GM12878 (cell line): ENCODE data around the gene PTTG2. TPM values are rescaled to one million over a fixed set of nuclear protein-coding genes. Genes with fewer than 3 reads are reported as not detected.
A peak's percentile ranks its signal among the peaks of the same experiment; 100 is the strongest.

Experiments used
- ATAC-seq: fragments of 200-7000 bp; cut with Tn5 transposase; 3 replicates; pipeline ENCODE4 v1.9.1; 2020; ENCODE audit warnings: mild to moderate bottlenecking, moderate library complexity
- Bru-seq: library from RNA; stranded (reverse); fragments of 400-500 nt; gene quantifications from one replicate; lab custom pipeline; 2021; lab: Mats Ljungman, UMichigan
- BruChase-seq, 2 experiments: library from RNA; stranded (reverse); fragments of 400-500 nt; gene quantifications; one replicate each; lab custom pipeline; 2021; lab: Mats Ljungman, UMichigan
- BruUV-seq: library from RNA; stranded (reverse); fragments of 400-500 nt; replicated peaks from 2 replicates; lab custom pipeline; 2021; lab: Mats Ljungman, UMichigan
- CTCF ChIA-PET: fragments of 300-600 bp; sonication (Branson Sonifier 250); formaldehyde crosslinking; extraction: SDS; loops from one replicate; lab custom pipeline; 2021; ENCODE audit warnings: inconsistent platforms; lab: Yijun Ruan, JAX
- POLR2A ChIA-PET: fragments of 350-600 bp; formaldehyde crosslinking; extraction: SDS; loops from one replicate; lab custom pipeline; 2021; ENCODE audit warnings: inconsistent platforms; lab: Charles Lee
- RAD21 ChIA-PET: fragments of 300-600 bp; sonication (Branson Sonifier 250); formaldehyde crosslinking; loops from one replicate; lab custom pipeline; 2023; ENCODE audit warnings: antibody characterized with exemption; ENCODE audit not compliant: unreplicated experiment; lab: Charles Lee
- SMC1A ChIA-PET: fragments of 300-600 bp; sonication (Branson Sonifier 250); formaldehyde crosslinking; loops from one replicate; lab custom pipeline; 2023; ENCODE audit not compliant: unreplicated experiment, uncharacterized antibody; lab: Charles Lee
- DNase-seq: peaks from one replicate; pipeline ENCODE4 v3.0.0-alpha.2; 2011; ENCODE audit warnings: low read depth, low spot score
- FAIRE-seq: peaks from 3 replicates; lab custom pipeline; 2011; peaks lifted over from hg19 to GRCh38; lab: Jason Lieb, UNC
- H2AFZ ChIP-seq: 2 replicates; pipeline ENCODE4 v1.6.0; 2011; ENCODE audit warnings: low read depth, low read length, control low read depth; ENCODE audit not compliant: control insufficient read depth
- H3K27ac ChIP-seq: 2 replicates; pipeline ENCODE4 v1.5.1; 2011; ENCODE audit warnings: control low read depth; ENCODE audit not compliant: control insufficient read depth, insufficient read depth
- H3K27me3 ChIP-seq, 2 experiments: replicated peaks in 1 of 2; 2 replicates each; pipeline versions ENCODE4 v1.6.0 to v1.6.1; 2011; ENCODE audit warnings: low read length in 1 of 2; ENCODE audit not compliant: control insufficient read depth in 2 of 2, insufficient read depth in 2 of 2
- H3K36me3 ChIP-seq, 2 experiments: 2 replicates each; pipeline ENCODE4 v1.5.1; 2011; ENCODE audit warnings: low read length in 1 of 2; ENCODE audit not compliant: control insufficient read depth in 2 of 2, insufficient read depth in 2 of 2
- H3K4me1 ChIP-seq: 2 replicates; pipeline ENCODE4 v1.6.1; 2011; ENCODE audit warnings: mild to moderate bottlenecking, low read length, moderate library complexity, mixed read lengths; ENCODE audit not compliant: control insufficient read depth, insufficient read depth
- H3K4me2 ChIP-seq: 2 replicates; pipeline ENCODE4 v1.6.0; 2011; ENCODE audit warnings: control low read depth; ENCODE audit not compliant: control insufficient read depth, insufficient read depth
- H3K4me3 ChIP-seq: fragments of 200-600 bp; sonication (generic); 2 replicates; pipeline ENCODE4 v1.5.1; 2016
- H3K79me2 ChIP-seq: 2 replicates; pipeline ENCODE4 v1.6.0; 2011; ENCODE audit warnings: low read length; ENCODE audit not compliant: control insufficient read depth, insufficient read depth
- H3K9ac ChIP-seq: 2 replicates; pipeline ENCODE4 v1.8.0; 2011; ENCODE audit warnings: low read length, control low read depth, mixed read lengths; ENCODE audit not compliant: control insufficient read depth, insufficient read depth
- H3K9me3 ChIP-seq: replicated peaks from 3 replicates; pipeline ENCODE4 v1.5.1; 2011; ENCODE audit warnings: mild to moderate bottlenecking, low read length; ENCODE audit not compliant: control insufficient read depth, insufficient read depth
- H4K20me1 ChIP-seq: 2 replicates; pipeline ENCODE4 v1.6.0; 2011; ENCODE audit not compliant: control insufficient read depth, insufficient read depth
- ATF7 ChIP-seq: fragments of 450-650 bp; IDR thresholded peaks from 2 replicates; pipeline ENCODE4 v1.6.1; 2016; ENCODE audit warnings: low read depth, mild to moderate bottlenecking
- BACH1 ChIP-seq: fragments of 450-650 bp; IDR thresholded peaks from 2 replicates; pipeline ENCODE4 v1.6.1; 2017; ENCODE audit warnings: mild to moderate bottlenecking, borderline replicate concordance
- CBFB ChIP-seq: IDR thresholded peaks from 2 replicates; pipeline ENCODE4 v1.6.1; 2016; ENCODE audit warnings: antibody characterized with exemption, low read depth
- EZH2 ChIP-seq: IDR thresholded peaks from 2 replicates; pipeline ENCODE4 v1.6.1; 2012; ENCODE audit warnings: low read depth, mild to moderate bottlenecking, control low read depth, inconsistent platforms, low read length, borderline replicate concordance; ENCODE audit not compliant: control insufficient read depth
- HDAC6 ChIP-seq: fragments of 200-600 bp; sonication (generic); IDR thresholded peaks from one replicate; pipeline ENCODE4 v1.8.0; 2017; ENCODE audit warnings: antibody characterized with exemption; ENCODE audit not compliant: unreplicated experiment
- KDM1A ChIP-seq: fragments of 200-600 bp; sonication (generic); IDR thresholded peaks from 2 replicates; pipeline ENCODE4 v1.6.1; 2016; ENCODE audit warnings: borderline replicate concordance
- LARP7 ChIP-seq: fragments of 450-650 bp; IDR thresholded peaks from 2 replicates; pipeline ENCODE4 v1.6.1; 2017; ENCODE audit warnings: mild to moderate bottlenecking
- MEF2B ChIP-seq: fragments of 450-650 bp; IDR thresholded peaks from 2 replicates; pipeline ENCODE4 v1.6.1; 2018; ENCODE audit warnings: mild to moderate bottlenecking, moderate library complexity; ENCODE audit not compliant: partially characterized antibody, poor library complexity, severe bottlenecking
- NR2C1 ChIP-seq: fragments of 450-650 bp; IDR thresholded peaks from 2 replicates; pipeline ENCODE4 v1.6.1; 2017; ENCODE audit warnings: antibody characterized with exemption, mild to moderate bottlenecking, moderate library complexity
- NRF1 ChIP-seq: conservative IDR thresholded peaks from 2 replicates; pipeline ENCODE4 v1.6.1; 2011; ENCODE audit warnings: mild to moderate bottlenecking, low read depth, low read length, improper control_type of control experiment
- SIX5 ChIP-seq: IDR thresholded peaks from 2 replicates; pipeline ENCODE4 v1.6.1; 2011; ENCODE audit warnings: mild to moderate bottlenecking, low read depth, low read length, moderate library complexity; ENCODE audit not compliant: severe bottlenecking
- YY1 ChIP-seq: IDR thresholded peaks from 2 replicates; pipeline ENCODE4 v1.6.1; 2011; ENCODE audit warnings: low read depth, mild to moderate bottlenecking, low read length
- WGBS: methylation state at CpG from one replicate; pipeline ENCODE4 v1.1.6; 2016; ENCODE audit warnings: low lambda C conversion rate; ENCODE audit not compliant: insufficient replicate concordance, insufficient coverage; ENCODE audit errors: missing lambda C conversion rate; 5-methylcytosine and 5-hydroxymethylcytosine counted together
- in situ Hi-C: fragments of 300-500 bp; cut with MboI; formaldehyde crosslinking; loops from 9 replicates; pipeline ENCODE4 v1.14.3; 2018; ENCODE audit warnings: mixed read lengths
- intact Hi-C: fragments of 100-400 bp; cut with micrococcal nuclease; formaldehyde crosslinking; loops from one replicate; pipeline ENCODE4 v1.14.2; 2022; ENCODE audit not compliant: unreplicated experiment
- long read RNA-seq, 2 experiments: library from polyadenylated mRNA; unstranded; transcript quantifications; one replicate each; pipeline ENCODE4 v2.0.0, GENCODE V29; 2019 to 2020
- polyA minus RNA-seq, 3 experiments: library from RNA; depleted of rRNA, polyadenylated mRNA; stranded (reverse); fragments of >200 nt; gene quantifications; 2 replicates each; pipeline ENCODE4 v1.2.3, GENCODE V29; 2011
- polyA plus RNA-seq, 11 experiments: library from polyadenylated mRNA; depleted of rRNA in 4 of 11; unstranded in 6 of 11; stranded (reverse) in 5 of 11; fragments of >200 nt; fragmentation: Nextera tagmentation in 4 of 11; fragmentation: Illumina TruSeq in 1 of 11; extraction: Ambion mirVana in 4 of 11; extraction: Trizol in 1 of 11; gene quantifications; 1 replicate in 1 of 11; 2 replicates in 10 of 11; pipeline versions ENCODE4 v1.2.1 to v1.2.3, GENCODE V29; 2011 to 2016; ENCODE audit warnings: inconsistent platforms in 2 of 11, missing spikeins in 2 of 11, low read depth in 1 of 11
- total RNA-seq, 4 experiments: library from RNA; depleted of rRNA in 3 of 4; stranded (reverse); fragments of >200 nt in 3 of 4; fragmentation: Illumina TruSeq in 1 of 4; extraction: Trizol in 1 of 4; gene quantifications; 2 replicates each; pipeline versions ENCODE4 v1.2.1 to v1.2.3, GENCODE V29; 2013 to 2021
- TF ChIP-seq, protein P1 (sequence below): fragments of 450-650 bp; formaldehyde crosslinking; IDR thresholded peaks from 2 replicates; pipeline ENCODE4 v1.4.0; 2022; ENCODE audit warnings: mild to moderate bottlenecking, moderate library complexity
- TF ChIP-seq, protein P2 (sequence below), 3 experiments: IDR thresholded peaks in 2 of 3; conservative IDR thresholded peaks in 1 of 3; 2 replicates each; pipeline ENCODE4 v1.5.1; 2011; ENCODE audit warnings: low read depth in 3 of 3, low read length in 3 of 3, mild to moderate bottlenecking in 3 of 3, control low read depth in 2 of 3, moderate library complexity in 2 of 3, inconsistent platforms in 1 of 3, mixed read lengths in 1 of 3; ENCODE audit not compliant: control insufficient read depth in 2 of 3, insufficient read depth in 1 of 3; ENCODE audit errors: extremely low read depth in 1 of 3
- TF ChIP-seq, protein P3 (sequence below): IDR thresholded peaks from 2 replicates; pipeline ENCODE4 v1.6.1; 2011; ENCODE audit warnings: mild to moderate bottlenecking, low read depth, low read length, moderate library complexity; ENCODE audit not compliant: insufficient replicate concordance

Gene PTTG2
- total RNA-seq (2013; cell fraction: nucleolus; rRNA removed): 8.1 and 10.4 TPM in 2 replicates
- total RNA-seq (2014; rRNA removed) (0.33 TPM in 1 of 2 replicates, not detected in the other), total RNA-seq (2014; rRNA removed; fragmentation: Illumina TruSeq; extraction: Trizol) (0.54 and 0.55 TPM in 2 replicates), total RNA-seq (2021) (0.40 and 0.44 TPM in 2 replicates), polyA plus RNA-seq (2011; rRNA removed) (0.13 and 0.31 TPM in 2 replicates), polyA plus RNA-seq (2014; fragmentation: Illumina TruSeq; extraction: Trizol) (not detected in 2 replicates), polyA plus RNA-seq (2014; fragmentation: Nextera tagmentation; extraction: Ambion mirVana) (under 1 TPM in 1 of 2 experiments, not detected in 1; 0.09 TPM), polyA plus RNA-seq (2014; rRNA removed) (0.56 TPM in 1 of 2 replicates, not detected in the other), polyA plus RNA-seq (2016; fragmentation: Nextera tagmentation; extraction: Ambion mirVana) (under 1 TPM; 0.33 to 0.44 TPM), polyA minus RNA-seq (2011; rRNA and poly(A)+ RNA removed) (1.8 and 2.3 TPM in 2 replicates), Bru-seq, nascent RNA (percentile 64 among the genes with signal in this experiment), BruChase-seq, experiment 1, labeled RNA remaining after a 6-hour chase (percentile 55 among the genes with signal in this experiment), BruChase-seq, experiment 2, labeled RNA remaining after a 2-hour chase (percentile 49 among the genes with signal in this experiment)
- polyA plus RNA-seq (2011; ENCODE audit: low read depth): not detected
- polyA plus RNA-seq (2011; cell fraction: cytosol; rRNA removed): not detected in 2 replicates
- 0.63 and 1.2 TPM in 2 replicates for polyA plus RNA-seq (2011; cell fraction: nucleus; rRNA removed)
- polyA plus RNA-seq (2012): not detected in 2 replicates
- not detected in 2 replicates for polyA minus RNA-seq (2011; cell fraction: cytosol; rRNA and poly(A)+ RNA removed)
- polyA minus RNA-seq (2011; cell fraction: nucleus; rRNA and poly(A)+ RNA removed): 3.0 and 4.8 TPM in 2 replicates
- long read RNA-seq, experiment 1: 0 reads
- long read RNA-seq, experiment 2: 0 reads

- SMC1A ChIA-PET: interaction anchor here (1.4 kb wide), 1 partner anchor 14 kb away, joined by 3 read pairs; no protein-coding TSS in a partner anchor
- Histone ChIP-seq H3K9ac (no peak within 1 kb of the TSS), H3K9me3 (no peaks in the 10 kb centered on the region), H3K27ac (no peak within 1 kb of the TSS), H3K4me1 (peaks cover 10% of the 10 kb centered on the region), H3K79me2 (no peaks in the 10 kb centered on the region), H4K20me1 (no peaks in the 10 kb centered on the region), H3K4me3 (no peak within 1 kb of the TSS), H3K4me2 (no peak within 1 kb of the TSS), H3K36me3 (no peaks in the 10 kb centered on the region), H2AFZ (no peak within 1 kb of the TSS), H3K27me3 (no peaks in the 10 kb centered on the region)
- CTCF ChIA-PET: no interaction called here
- ATAC-seq (no peak), DNase-seq (no peak), FAIRE-seq (no peak)
- BruUV-seq: no TSS peak
- WGBS: 100% methylated on average over 5 of the region's 5 CpGs
- RAD21 ChIA-PET: no interaction called here
- POLR2A ChIA-PET: no interaction called here
- intact Hi-C loops: no loop called here
- in situ Hi-C loops: no loop called here
- TF ChIP-seq, protein P1, sequence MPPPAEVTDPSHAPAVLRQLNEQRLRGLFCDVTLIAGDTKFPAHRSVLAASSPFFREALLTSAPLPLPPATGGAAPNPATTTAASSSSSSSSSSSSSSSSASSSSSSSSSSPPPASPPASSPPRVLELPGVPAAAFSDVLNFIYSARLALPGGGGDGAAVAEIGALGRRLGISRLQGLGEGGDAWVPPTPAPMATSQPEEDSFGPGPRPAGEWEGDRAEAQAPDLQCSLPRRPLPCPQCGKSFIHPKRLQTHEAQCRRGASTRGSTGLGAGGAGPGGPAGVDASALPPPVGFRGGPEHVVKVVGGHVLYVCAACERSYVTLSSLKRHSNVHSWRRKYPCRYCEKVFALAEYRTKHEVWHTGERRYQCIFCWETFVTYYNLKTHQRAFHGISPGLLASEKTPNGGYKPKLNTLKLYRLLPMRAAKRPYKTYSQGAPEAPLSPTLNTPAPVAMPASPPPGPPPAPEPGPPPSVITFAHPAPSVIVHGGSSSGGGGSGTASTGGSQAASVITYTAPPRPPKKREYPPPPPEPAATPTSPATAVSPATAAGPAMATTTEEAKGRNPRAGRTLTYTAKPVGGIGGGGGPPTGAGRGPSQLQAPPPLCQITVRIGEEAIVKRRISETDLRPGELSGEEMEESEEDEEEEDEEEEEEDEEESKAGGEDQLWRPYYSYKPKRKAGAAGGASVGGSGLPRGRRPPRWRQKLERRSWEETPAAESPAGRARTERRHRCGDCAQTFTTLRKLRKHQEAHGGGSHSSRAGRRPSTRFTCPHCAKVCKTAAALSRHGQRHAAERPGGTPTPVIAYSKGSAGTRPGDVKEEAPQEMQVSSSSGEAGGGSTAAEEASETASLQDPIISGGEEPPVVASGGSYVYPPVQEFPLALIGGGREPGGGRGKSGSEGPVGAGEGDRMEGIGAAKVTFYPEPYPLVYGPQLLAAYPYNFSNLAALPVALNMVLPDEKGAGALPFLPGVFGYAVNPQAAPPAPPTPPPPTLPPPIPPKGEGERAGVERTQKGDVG (CRISPR knock-in tag): no peak
- TF ChIP-seq LARP7: no peak
- no peak for TF ChIP-seq HDAC6
- no peak for TF ChIP-seq CBFB
- TF ChIP-seq YY1: no peak
- no peak for TF ChIP-seq MEF2B
- TF ChIP-seq, protein P2, sequence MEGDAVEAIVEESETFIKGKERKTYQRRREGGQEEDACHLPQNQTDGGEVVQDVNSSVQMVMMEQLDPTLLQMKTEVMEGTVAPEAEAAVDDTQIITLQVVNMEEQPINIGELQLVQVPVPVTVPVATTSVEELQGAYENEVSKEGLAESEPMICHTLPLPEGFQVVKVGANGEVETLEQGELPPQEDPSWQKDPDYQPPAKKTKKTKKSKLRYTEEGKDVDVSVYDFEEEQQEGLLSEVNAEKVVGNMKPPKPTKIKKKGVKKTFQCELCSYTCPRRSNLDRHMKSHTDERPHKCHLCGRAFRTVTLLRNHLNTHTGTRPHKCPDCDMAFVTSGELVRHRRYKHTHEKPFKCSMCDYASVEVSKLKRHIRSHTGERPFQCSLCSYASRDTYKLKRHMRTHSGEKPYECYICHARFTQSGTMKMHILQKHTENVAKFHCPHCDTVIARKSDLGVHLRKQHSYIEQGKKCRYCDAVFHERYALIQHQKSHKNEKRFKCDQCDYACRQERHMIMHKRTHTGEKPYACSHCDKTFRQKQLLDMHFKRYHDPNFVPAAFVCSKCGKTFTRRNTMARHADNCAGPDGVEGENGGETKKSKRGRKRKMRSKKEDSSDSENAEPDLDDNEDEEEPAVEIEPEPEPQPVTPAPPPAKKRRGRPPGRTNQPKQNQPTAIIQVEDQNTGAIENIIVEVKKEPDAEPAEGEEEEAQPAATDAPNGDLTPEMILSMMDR (IDR thresholded peaks at IDR 0.05 in 2 of 3, conservative IDR thresholded peaks at IDR 0.05 in 1 of 3; ENCODE audit: control insufficient read depth in 2 of 3, extremely low read depth in 1 of 3, insufficient read depth in 1 of 3, low read depth in 3 of 3, low read length in 3 of 3): no peak
- TF ChIP-seq NR2C1: no peak
- no peak for TF ChIP-seq KDM1A
- TF ChIP-seq SIX5: no peak
- TF ChIP-seq, protein P3, sequence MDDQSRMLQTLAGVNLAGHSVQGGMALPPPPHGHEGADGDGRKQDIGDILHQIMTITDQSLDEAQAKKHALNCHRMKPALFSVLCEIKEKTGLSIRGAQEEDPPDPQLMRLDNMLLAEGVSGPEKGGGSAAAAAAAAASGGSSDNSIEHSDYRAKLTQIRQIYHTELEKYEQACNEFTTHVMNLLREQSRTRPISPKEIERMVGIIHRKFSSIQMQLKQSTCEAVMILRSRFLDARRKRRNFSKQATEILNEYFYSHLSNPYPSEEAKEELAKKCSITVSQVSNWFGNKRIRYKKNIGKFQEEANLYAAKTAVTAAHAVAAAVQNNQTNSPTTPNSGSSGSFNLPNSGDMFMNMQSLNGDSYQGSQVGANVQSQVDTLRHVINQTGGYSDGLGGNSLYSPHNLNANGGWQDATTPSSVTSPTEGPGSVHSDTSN: no peak
- TF ChIP-seq EZH2: no peak
- no peak for TF ChIP-seq BACH1
- no peak for TF ChIP-seq ATF7
- TF ChIP-seq NRF1: no peak
Measured at GRCh38 chr4:37960098-37960497, at the start of gene PTTG2. PTTG2 (plus strand) TSS chr4:37960398; CDS start chr4:37960435, 37 bp downstream.
